ENCODE results near the gene ANKRD11.

GRCh38 chr16:89534252-89534756, 43.9 kb upstream of the ANKRD11 start:
- no peak for TF ChIP-seq POLR2A (IDR thresholded peaks at IDR 0.05; ENCODE audit: low read length)
- no peak for TF ChIP-seq GATA1 (IDR thresholded peaks at IDR 0.05; ENCODE audit: low read depth, low read length)
